IPS-20b (cell line): ENCODE data around the gene SSR1.
A peak's percentile ranks its signal among the peaks of the same experiment; 100 is the strongest.
"Not testable (repeated sequence)": the region's sequence is repeated elsewhere in the genome, so short reads cannot be mapped to it uniquely, and the experiment has no call there.

ENCODE experiments used
- H3K27ac ChIP-seq: one replicate; pipeline ENCODE4 v1.5.1; 2013; ENCODE audit warnings: low read length
- H3K27me3 ChIP-seq: 2 replicates; pipeline ENCODE4 v1.6.1; 2013; ENCODE audit warnings: mild to moderate bottlenecking, low read length, inconsistent platforms; ENCODE audit not compliant: insufficient read depth
- H3K36me3 ChIP-seq: 2 replicates; pipeline ENCODE4 v1.6.1; 2013; ENCODE audit warnings: low read depth, mild to moderate bottlenecking, inconsistent platforms, low read length, moderate library complexity; ENCODE audit not compliant: insufficient read depth
- H3K4me1 ChIP-seq: 2 replicates; pipeline ENCODE4 v1.6.1; 2013; ENCODE audit warnings: mild to moderate bottlenecking, control low read depth, inconsistent platforms, low read length, moderate library complexity; ENCODE audit not compliant: insufficient read depth
- H3K4me3 ChIP-seq: 2 replicates; pipeline ENCODE4 v1.5.1; 2013; ENCODE audit warnings: mild to moderate bottlenecking, low read length, inconsistent platforms
- H3K9ac ChIP-seq: 2 replicates; pipeline ENCODE4 v1.6.1; 2013; ENCODE audit warnings: low read depth, mild to moderate bottlenecking, inconsistent platforms, low read length, moderate library complexity
- H3K9me3 ChIP-seq: 2 replicates; pipeline ENCODE4 v1.6.1; 2013; ENCODE audit warnings: mild to moderate bottlenecking, low read depth, low read length, inconsistent platforms; ENCODE audit not compliant: insufficient read depth

The SSR1 gene

GRCh38 chr6:7312616-7313504, at the start of gene SSR1:
SSR1 (minus strand) TSS chr6:7313199; CDS start chr6:7313120, 79 bp downstream.
- peak within 1 kb of the TSS; percentile 95 for H3K9ac ChIP-seq
- peak within 1 kb of the TSS; percentile 34 for H3K27ac ChIP-seq
- H3K36me3 ChIP-seq = peaks cover 29% of the 10 kb centered on the region
- H3K4me3 ChIP-seq = peak within 1 kb of the TSS; percentile 93
- no peaks in the 10 kb centered on the region for H3K27me3 ChIP-seq
- 0 out of 2 replicates have a peak, but pooled peaks cover 6% of the 10 kb centered on the region for H3K4me1 ChIP-seq
- H3K9me3 ChIP-seq = no peaks in the 10 kb centered on the region

- H3K4me1 ChIP-seq, H3K9me3 ChIP-seq, H3K36me3 ChIP-seq, H3K27me3 ChIP-seq, H3K9ac ChIP-seq, H3K27ac ChIP-seq, H3K4me3 ChIP-seq: not testable (repeated sequence)
These were observed 38.9 kb upstream of the SSR1 start for GRCh38 chr6:7351916-7352315.

- not testable (repeated sequence) for H3K9ac ChIP-seq, H3K27me3 ChIP-seq, H3K4me1 ChIP-seq, H3K27ac ChIP-seq, H3K4me3 ChIP-seq, H3K36me3 ChIP-seq, H3K9me3 ChIP-seq
These were observed 37.6 kb upstream of the SSR1 start for GRCh38 chr6:7350591-7350990.

GRCh38 chr6:7347551-7347997, 34.6 kb upstream of the SSR1 start:
- H3K4me1 ChIP-seq, H3K9me3 ChIP-seq, H3K27me3 ChIP-seq, H3K27ac ChIP-seq, H3K4me3 ChIP-seq, H3K9ac ChIP-seq, H3K36me3 ChIP-seq: not testable (repeated sequence)

- H3K27ac ChIP-seq, H3K9me3 ChIP-seq, H3K27me3 ChIP-seq, H3K36me3 ChIP-seq, H3K4me3 ChIP-seq, H3K4me1 ChIP-seq, H3K9ac ChIP-seq: not testable (repeated sequence)
These were observed 31.9 kb upstream of the SSR1 start for GRCh38 chr6:7344773-7345450.

GRCh38 chr6:7343546-7344475, 30.8 kb upstream of the SSR1 start:
- Histone ChIP-seq H3K36me3 (no peaks in the 10 kb centered on the region), H3K27me3 (no peaks in the 10 kb centered on the region), H3K27ac (no peak overlapping the region), H3K4me3 (no peak overlapping the region), H3K9ac (no peak overlapping the region), H3K9me3 (no peaks in the 10 kb centered on the region), H3K4me1 (peaks cover 6% of the 10 kb centered on the region; the same call in 1 of the 2 replicates)

- Histone ChIP-seq H3K36me3 (no peaks in the 10 kb centered on the region), H3K4me3 (no peak overlapping the region), H3K4me1 (no peaks in the 10 kb centered on the region), H3K27ac (no peak overlapping the region), H3K9ac (no peak overlapping the region), H3K27me3 (no peaks in the 10 kb centered on the region), H3K9me3 (no peaks in the 10 kb centered on the region)
These were observed 29.2 kb upstream of the SSR1 start for GRCh38 chr6:7341989-7342742.

- Histone ChIP-seq H3K27me3 (no peaks in the 10 kb centered on the region), H3K9me3 (no peaks in the 10 kb centered on the region), H3K4me3 (no peak overlapping the region), H3K27ac (no peak overlapping the region), H3K9ac (no peak overlapping the region), H3K36me3 (no peaks in the 10 kb centered on the region), H3K4me1 (no peaks in the 10 kb centered on the region)
These were observed 28.3 kb upstream of the SSR1 start for GRCh38 chr6:7341271-7341670.

GRCh38 chr6:7339007-7339732, 26.2 kb upstream of the SSR1 start:
- H3K27me3 ChIP-seq, H3K9me3 ChIP-seq, H3K36me3 ChIP-seq, H3K4me1 ChIP-seq, H3K9ac ChIP-seq, H3K4me3 ChIP-seq, H3K27ac ChIP-seq: not testable (repeated sequence)

- Histone ChIP-seq H3K9me3 (no peaks in the 10 kb centered on the region), H3K9ac (no peak overlapping the region), H3K36me3 (no peaks in the 10 kb centered on the region), H3K27me3 (no peaks in the 10 kb centered on the region), H3K4me3 (no peak overlapping the region), H3K4me1 (no peaks in the 10 kb centered on the region), H3K27ac (no peak overlapping the region)
These were observed 25.0 kb upstream of the SSR1 start for GRCh38 chr6:7338031-7338430.
